ENCODE results near the gene CCDC197.

GRCh38 chr14:94003397-94003796 lies 6.3 kb downstream of the CCDC197 start:
- no peak for TF ChIP-seq CTCF (IDR thresholded peaks at IDR 0.05)
- no peak for TF ChIP-seq POLR2A (IDR thresholded peaks at IDR 0.05)

All from stomach (tissue), 4 donors.